HepG2 (cell line): ENCODE measurements around the gene PNKD. TPM values are rescaled to one million over a fixed set of nuclear protein-coding genes. Genes with fewer than 3 reads are reported as not detected.
A peak's percentile ranks its signal among the peaks of the same experiment; 100 is the strongest.

Experiments used
- EHMT2 ChIP-seq: fragments of 200-600 bp; sonication (generic); IDR thresholded peaks from 2 replicates; pipeline ENCODE4 v1.7.0; 2017; ENCODE audit warnings: antibody characterized with exemption, low read depth, low read length, borderline replicate concordance
- FOXK1 ChIP-seq: sonication (generic); formaldehyde crosslinking; IDR thresholded peaks from 2 replicates; pipeline ENCODE4 v1.4.0; 2020; ENCODE audit warnings: low read depth, missing genetic modification reagents, borderline replicate concordance
- MXD3 ChIP-seq: IDR thresholded peaks from 2 replicates; pipeline ENCODE4 v1.6.1; 2016; ENCODE audit warnings: mild to moderate bottlenecking, missing biosample characterization, missing genetic modification reagents
- NR2F6 ChIP-seq, 2 experiments: IDR thresholded peaks; 2 replicates each; pipeline ENCODE4 v1.6.1; 2016; ENCODE audit warnings: antibody characterized with exemption in 1 of 2, mild to moderate bottlenecking in 1 of 2
- RARA ChIP-seq: IDR thresholded peaks from 2 replicates; pipeline ENCODE4 v1.6.1; 2016; ENCODE audit warnings: missing genetic modification reagents, missing compliant biosample characterization
- RXRA ChIP-seq: sonication (generic); formaldehyde crosslinking; IDR thresholded peaks from 2 replicates; pipeline ENCODE4 v1.5.1; 2020; ENCODE audit warnings: missing genetic modification reagents
- SMAD3 ChIP-seq: sonication (generic); formaldehyde crosslinking; IDR thresholded peaks from 2 replicates; pipeline ENCODE4 v1.4.0; 2020; ENCODE audit warnings: missing genetic modification reagents
- STAG1 ChIP-seq: sonication (generic); formaldehyde crosslinking; IDR thresholded peaks from 2 replicates; pipeline ENCODE4 v1.4.0; 2020; ENCODE audit warnings: missing genetic modification reagents
- STAT5B ChIP-seq: sonication (generic); formaldehyde crosslinking; IDR thresholded peaks from 2 replicates; pipeline ENCODE4 v1.4.0; 2020; ENCODE audit warnings: missing genetic modification reagents
- ZC3H13 ChIP-seq: sonication (generic); formaldehyde crosslinking; IDR thresholded peaks from 2 replicates; pipeline ENCODE4 v1.8.1; 2023; ENCODE audit warnings: mild to moderate bottlenecking, missing genetic modification reagents, moderate library complexity
- ZFP62 ChIP-seq: sonication (generic); formaldehyde crosslinking; IDR thresholded peaks from 2 replicates; pipeline ENCODE4 v1.4.0; 2020; ENCODE audit warnings: missing genetic modification reagents
- ZNF737 ChIP-seq: sonication (generic); formaldehyde crosslinking; IDR thresholded peaks from 2 replicates; pipeline ENCODE4 v1.5.0; 2020; ENCODE audit warnings: missing genetic modification reagents, mild to moderate bottlenecking, borderline replicate concordance
- polyA plus RNA-seq, 8 experiments: library from polyadenylated mRNA; depleted of rRNA in 3 of 8; stranded (reverse) in 7 of 8; unstranded in 1 of 8; fragments of >200 nt; fragmentation: Illumina TruSeq in 4 of 8; extraction: Trizol in 4 of 8; gene quantifications; 2 replicates each; pipeline versions ENCODE4 v1.2.1 to v1.2.3, GENCODE V29; 2011 to 2016; ENCODE audit warnings: low read depth in 4 of 8, missing spikeins in 1 of 8, mixed read lengths in 1 of 8; ENCODE audit not compliant: insufficient read depth in 1 of 8
- total RNA-seq, 5 experiments: library from RNA; depleted of rRNA; stranded (reverse); fragments of >200 nt; fragmentation: Illumina TruSeq; extraction: Trizol; gene quantifications; 2 replicates each; pipeline ENCODE4 v1.2.3, GENCODE V29; 2016; ENCODE audit warnings: low read depth in 1 of 5
- TF ChIP-seq, protein P1 (sequence below): IDR thresholded peaks from 2 replicates; pipeline ENCODE4 v1.6.1; 2016; ENCODE audit warnings: low read depth, missing genetic modification reagents, missing compliant biosample characterization
- TF ChIP-seq, protein P2 (sequence below), 2 experiments: fragments of 450-650 bp in 1 of 2; sonication (generic) in 1 of 2; formaldehyde crosslinking in 1 of 2; IDR thresholded peaks; 2 replicates each; pipeline versions ENCODE4 v1.6.1 to v1.8.0; 2016 to 2022; ENCODE audit warnings: antibody characterized with exemption in 1 of 2, mild to moderate bottlenecking in 1 of 2, missing genetic modification reagents in 1 of 2

PNKD gene
- total and polyA plus RNA-seq, 2 of the 13 experiments (the other 11 are each of a cell fraction or from before 2014, with no cell fraction given): 55.9 to 80.4 TPM

GRCh38 chr2:218284106-218284811 lies 13.9 kb downstream of the PNKD start (continued):
- TF ChIP-seq, protein P1, sequence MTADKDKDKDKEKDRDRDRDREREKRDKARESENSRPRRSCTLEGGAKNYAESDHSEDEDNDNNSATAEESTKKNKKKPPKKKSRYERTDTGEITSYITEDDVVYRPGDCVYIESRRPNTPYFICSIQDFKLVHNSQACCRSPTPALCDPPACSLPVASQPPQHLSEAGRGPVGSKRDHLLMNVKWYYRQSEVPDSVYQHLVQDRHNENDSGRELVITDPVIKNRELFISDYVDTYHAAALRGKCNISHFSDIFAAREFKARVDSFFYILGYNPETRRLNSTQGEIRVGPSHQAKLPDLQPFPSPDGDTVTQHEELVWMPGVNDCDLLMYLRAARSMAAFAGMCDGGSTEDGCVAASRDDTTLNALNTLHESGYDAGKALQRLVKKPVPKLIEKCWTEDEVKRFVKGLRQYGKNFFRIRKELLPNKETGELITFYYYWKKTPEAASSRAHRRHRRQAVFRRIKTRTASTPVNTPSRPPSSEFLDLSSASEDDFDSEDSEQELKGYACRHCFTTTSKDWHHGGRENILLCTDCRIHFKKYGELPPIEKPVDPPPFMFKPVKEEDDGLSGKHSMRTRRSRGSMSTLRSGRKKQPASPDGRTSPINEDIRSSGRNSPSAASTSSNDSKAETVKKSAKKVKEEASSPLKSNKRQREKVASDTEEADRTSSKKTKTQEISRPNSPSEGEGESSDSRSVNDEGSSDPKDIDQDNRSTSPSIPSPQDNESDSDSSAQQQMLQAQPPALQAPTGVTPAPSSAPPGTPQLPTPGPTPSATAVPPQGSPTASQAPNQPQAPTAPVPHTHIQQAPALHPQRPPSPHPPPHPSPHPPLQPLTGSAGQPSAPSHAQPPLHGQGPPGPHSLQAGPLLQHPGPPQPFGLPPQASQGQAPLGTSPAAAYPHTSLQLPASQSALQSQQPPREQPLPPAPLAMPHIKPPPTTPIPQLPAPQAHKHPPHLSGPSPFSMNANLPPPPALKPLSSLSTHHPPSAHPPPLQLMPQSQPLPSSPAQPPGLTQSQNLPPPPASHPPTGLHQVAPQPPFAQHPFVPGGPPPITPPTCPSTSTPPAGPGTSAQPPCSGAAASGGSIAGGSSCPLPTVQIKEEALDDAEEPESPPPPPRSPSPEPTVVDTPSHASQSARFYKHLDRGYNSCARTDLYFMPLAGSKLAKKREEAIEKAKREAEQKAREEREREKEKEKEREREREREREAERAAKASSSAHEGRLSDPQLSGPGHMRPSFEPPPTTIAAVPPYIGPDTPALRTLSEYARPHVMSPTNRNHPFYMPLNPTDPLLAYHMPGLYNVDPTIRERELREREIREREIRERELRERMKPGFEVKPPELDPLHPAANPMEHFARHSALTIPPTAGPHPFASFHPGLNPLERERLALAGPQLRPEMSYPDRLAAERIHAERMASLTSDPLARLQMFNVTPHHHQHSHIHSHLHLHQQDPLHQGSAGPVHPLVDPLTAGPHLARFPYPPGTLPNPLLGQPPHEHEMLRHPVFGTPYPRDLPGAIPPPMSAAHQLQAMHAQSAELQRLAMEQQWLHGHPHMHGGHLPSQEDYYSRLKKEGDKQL (CRISPR knock-in tag): no peak
- TF ChIP-seq ZNF737 (no peak), NR2F6 (IDR thresholded peaks at IDR 0.05) (peak; percentile 67; the same call in 1 of the 2 replicates), NR2F6 (CRISPR knock-in tag; IDR thresholded peaks at IDR 0.05) (peak; percentile 75), ZC3H13 (CRISPR knock-in tag) (no peak), MXD3 (CRISPR knock-in tag) (peak; percentile 29; the same call in 1 of the 2 replicates), SMAD3 (CRISPR knock-in tag) (no peak), STAT5B (0 out of 2 replicates have a peak, but pooled peaks have one; percentile 7), RXRA (peak; percentile 79; the same call in 1 of the 2 replicates), ZFP62 (CRISPR knock-in tag) (no peak), STAG1 (CRISPR knock-in tag) (peak; percentile 20; the same call in 1 of the 2 replicates), FOXK1 (CRISPR knock-in tag) (no peak), EHMT2 (no peak), RARA (CRISPR knock-in tag) (peak; percentile 54)
- TF ChIP-seq, protein P2, sequence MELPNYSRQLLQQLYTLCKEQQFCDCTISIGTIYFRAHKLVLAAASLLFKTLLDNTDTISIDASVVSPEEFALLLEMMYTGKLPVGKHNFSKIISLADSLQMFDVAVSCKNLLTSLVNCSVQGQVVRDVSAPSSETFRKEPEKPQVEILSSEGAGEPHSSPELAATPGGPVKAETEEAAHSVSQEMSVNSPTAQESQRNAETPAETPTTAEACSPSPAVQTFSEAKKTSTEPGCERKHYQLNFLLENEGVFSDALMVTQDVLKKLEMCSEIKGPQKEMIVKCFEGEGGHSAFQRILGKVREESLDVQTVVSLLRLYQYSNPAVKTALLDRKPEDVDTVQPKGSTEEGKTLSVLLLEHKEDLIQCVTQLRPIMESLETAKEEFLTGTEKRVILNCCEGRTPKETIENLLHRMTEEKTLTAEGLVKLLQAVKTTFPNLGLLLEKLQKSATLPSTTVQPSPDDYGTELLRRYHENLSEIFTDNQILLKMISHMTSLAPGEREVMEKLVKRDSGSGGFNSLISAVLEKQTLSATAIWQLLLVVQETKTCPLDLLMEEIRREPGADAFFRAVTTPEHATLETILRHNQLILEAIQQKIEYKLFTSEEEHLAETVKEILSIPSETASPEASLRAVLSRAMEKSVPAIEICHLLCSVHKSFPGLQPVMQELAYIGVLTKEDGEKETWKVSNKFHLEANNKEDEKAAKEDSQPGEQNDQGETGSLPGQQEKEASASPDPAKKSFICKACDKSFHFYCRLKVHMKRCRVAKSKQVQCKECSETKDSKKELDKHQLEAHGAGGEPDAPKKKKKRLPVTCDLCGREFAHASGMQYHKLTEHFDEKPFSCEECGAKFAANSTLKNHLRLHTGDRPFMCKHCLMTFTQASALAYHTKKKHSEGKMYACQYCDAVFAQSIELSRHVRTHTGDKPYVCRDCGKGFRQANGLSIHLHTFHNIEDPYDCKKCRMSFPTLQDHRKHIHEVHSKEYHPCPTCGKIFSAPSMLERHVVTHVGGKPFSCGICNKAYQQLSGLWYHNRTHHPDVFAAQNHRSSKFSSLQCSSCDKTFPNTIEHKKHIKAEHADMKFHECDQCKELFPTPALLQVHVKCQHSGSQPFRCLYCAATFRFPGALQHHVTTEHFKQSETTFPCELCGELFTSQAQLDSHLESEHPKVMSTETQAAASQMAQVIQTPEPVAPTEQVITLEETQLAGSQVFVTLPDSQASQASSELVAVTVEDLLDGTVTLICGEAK (IDR thresholded peaks at IDR 0.05): no peak
- TF ChIP-seq, protein P2 (CRISPR knock-in tag; IDR thresholded peaks at IDR 0.05): peak; percentile 73; the same call in 1 of the 2 replicates
